ENCODE results near the gene USP3. TPM values are rescaled to one million over a fixed set of nuclear protein-coding genes. Genes with fewer than 3 reads are reported as not detected.

USP3 gene
- total RNA-seq, 2 experiments from 2014 or later = 34.6 to 53.0 TPM

DNA sequence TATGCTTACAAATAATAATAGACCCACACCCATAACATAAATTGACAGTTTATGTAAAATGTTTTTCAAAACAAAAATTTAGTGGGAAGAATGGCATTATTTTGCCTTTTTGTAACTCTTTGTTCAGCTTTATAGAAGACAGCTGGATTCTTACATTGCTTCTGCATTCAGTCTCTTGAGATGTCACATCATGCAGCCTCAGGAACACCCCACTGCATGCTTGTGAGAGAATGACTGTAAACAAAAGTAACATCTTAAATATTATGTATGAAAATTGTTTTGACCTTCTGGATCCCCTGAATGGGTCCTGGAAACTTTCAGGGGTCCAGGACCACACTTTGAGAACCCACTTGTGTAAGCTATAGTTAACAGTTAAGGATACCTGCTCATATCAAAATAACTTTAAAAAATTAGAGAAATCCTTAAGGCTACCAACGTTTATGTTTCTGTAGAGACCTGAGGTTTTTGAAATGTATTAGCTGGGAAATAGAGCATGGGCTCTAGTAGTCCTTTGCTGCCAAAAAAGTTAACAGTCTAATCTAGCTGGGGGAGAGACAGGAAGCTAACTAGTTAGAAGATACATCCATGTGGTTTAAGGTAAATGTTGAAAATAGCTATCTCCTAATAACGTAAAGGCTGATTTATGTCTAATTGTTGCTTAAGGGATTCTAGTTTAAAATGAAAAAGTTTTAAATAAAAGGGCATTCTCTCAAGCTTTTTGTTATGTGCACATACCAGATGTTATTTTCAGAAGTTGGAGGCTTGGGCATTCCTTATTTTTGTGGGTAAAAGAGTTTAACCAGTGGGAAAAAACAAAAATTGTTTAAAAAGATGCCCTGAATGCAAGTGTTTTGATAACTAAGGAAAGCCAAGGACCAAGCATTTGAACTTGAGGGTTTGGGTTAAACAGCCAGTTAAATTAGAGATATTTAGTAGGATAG lies 3.8 kb downstream of the USP3 start:
- no TSS peak for BruUV-seq (replicated peaks)
- intact Hi-C loops (cut with micrococcal nuclease; ENCODE audit: unreplicated experiment) = loop anchor here (5.0 to 10.0 kb wide), 2 partner anchors 89 to 313 kb away; partner anchors contain the start of gene FBXL22
- H3K79me2 ChIP-seq (ENCODE audit: insufficient read depth, low read depth, low read length) = peaks cover 80% of the 10 kb centered on the region
- no peak overlapping the region for H3K4me3 ChIP-seq (ENCODE audit: low read depth, low read length, poor library complexity, severe bottlenecking)
- no peaks in the 10 kb centered on the region for H3K36me3 ChIP-seq (ENCODE audit: insufficient read depth, low read length)
- no peaks in the 10 kb centered on the region for H3K9me2 ChIP-seq (ENCODE audit: insufficient read depth, low read length)
- no peak overlapping the region for H2AFZ ChIP-seq (ENCODE audit: low read length)
- no peaks in the 10 kb centered on the region for H3K9me3 ChIP-seq (ENCODE audit: low read length)
- peaks cover 51% of the 10 kb centered on the region for H4K20me1 ChIP-seq (ENCODE audit: insufficient read depth, low read length)
- DNase-seq (ENCODE audit: low spot score) = no peak
- no peak overlapping the region for H3K27ac ChIP-seq (ENCODE audit: low read depth, low read length, poor library complexity, severe bottlenecking)
- CTCF ChIA-PET (ENCODE audit: unreplicated experiment) = interaction anchor here (0.8 kb wide), 1 partner anchor 13 kb away, joined by 3 read pairs; no protein-coding TSS in a partner anchor
- peak overlapping the region; percentile 36 for H3K4me2 ChIP-seq (ENCODE audit: low read length)
- H3K4me1 ChIP-seq (ENCODE audit: insufficient read depth, low read length, poor library complexity, severe bottlenecking) = peaks cover 60% of the 10 kb centered on the region
- POLR2A ChIA-PET = interaction anchor here (0.6 to 2.8 kb wide), 5 partner anchors 9 to 42 kb away, joined by 3 to 10 read pairs (median 3); no protein-coding TSS in a partner anchor
- no peak for TF ChIP-seq EZH2phosphoT487 (IDR thresholded peaks at IDR 0.05; ENCODE audit: borderline replicate concordance, low read depth, low read length)
- TF ChIP-seq, protein P1, sequence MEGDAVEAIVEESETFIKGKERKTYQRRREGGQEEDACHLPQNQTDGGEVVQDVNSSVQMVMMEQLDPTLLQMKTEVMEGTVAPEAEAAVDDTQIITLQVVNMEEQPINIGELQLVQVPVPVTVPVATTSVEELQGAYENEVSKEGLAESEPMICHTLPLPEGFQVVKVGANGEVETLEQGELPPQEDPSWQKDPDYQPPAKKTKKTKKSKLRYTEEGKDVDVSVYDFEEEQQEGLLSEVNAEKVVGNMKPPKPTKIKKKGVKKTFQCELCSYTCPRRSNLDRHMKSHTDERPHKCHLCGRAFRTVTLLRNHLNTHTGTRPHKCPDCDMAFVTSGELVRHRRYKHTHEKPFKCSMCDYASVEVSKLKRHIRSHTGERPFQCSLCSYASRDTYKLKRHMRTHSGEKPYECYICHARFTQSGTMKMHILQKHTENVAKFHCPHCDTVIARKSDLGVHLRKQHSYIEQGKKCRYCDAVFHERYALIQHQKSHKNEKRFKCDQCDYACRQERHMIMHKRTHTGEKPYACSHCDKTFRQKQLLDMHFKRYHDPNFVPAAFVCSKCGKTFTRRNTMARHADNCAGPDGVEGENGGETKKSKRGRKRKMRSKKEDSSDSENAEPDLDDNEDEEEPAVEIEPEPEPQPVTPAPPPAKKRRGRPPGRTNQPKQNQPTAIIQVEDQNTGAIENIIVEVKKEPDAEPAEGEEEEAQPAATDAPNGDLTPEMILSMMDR (conservative IDR thresholded peaks at IDR 0.05; ENCODE audit: low read length) = no peak

DNA sequence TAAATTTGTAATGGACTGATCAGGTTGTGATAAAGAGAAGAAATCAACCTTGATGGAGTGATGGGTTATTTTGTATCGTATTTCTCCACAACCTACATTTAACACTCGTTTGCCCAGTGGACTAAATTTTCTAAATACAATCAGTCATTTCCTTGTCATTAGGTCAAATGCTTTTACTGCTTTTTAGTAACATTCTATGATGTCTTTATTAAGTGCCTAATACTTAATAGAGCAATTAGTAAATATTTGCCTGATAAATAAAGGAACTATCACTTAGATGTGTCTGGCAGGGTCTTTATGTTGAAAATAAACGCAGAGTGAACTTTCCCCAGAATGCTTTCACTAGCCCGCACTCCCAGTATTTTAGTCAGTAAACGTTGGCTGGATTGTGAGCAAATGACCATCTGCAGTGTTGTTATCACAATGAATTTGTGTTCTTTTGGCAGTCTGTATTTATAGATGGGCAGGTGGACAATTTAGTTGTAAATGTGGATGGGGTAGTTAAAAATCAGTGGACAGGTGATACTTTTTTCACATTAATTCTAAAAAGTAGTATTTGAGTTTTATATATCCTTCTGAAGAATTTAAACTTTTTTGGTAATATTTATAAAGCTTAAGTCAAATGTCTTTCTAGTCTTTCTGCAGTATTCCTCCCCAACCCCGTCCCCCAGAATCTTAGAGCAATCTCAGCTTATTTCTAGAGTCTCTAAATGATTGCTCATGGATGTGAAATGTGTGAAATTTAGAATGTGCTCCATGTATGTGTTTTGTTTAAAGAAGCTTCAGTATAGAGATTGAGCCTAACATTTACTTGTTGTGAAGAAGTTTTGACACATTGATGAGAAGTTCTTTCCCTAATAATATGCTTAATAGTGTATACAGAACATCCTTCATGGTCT lies 4.9 kb downstream of the USP3 start:
- CTCF ChIA-PET (ENCODE audit: unreplicated experiment) = no interaction called here
- Histone ChIP-seq H3K79me2 (ENCODE audit: insufficient read depth, low read depth, low read length) (peaks cover 92% of the 10 kb centered on the region), H3K27ac (ENCODE audit: low read depth, low read length, poor library complexity, severe bottlenecking) (no peak overlapping the region), H3K4me2 (ENCODE audit: low read length) (peak overlapping the region; percentile 32; the same call in 1 of the 2 replicates), H3K36me3 (ENCODE audit: insufficient read depth, low read length) (no peaks in the 10 kb centered on the region), H2AFZ (ENCODE audit: low read length) (no peak overlapping the region), H3K9me3 (ENCODE audit: low read length) (no peaks in the 10 kb centered on the region), H3K4me3 (ENCODE audit: low read depth, low read length, poor library complexity, severe bottlenecking) (no peak overlapping the region), H4K20me1 (ENCODE audit: insufficient read depth, low read length) (peaks cover 57% of the 10 kb centered on the region), H3K4me1 (ENCODE audit: insufficient read depth, low read length, poor library complexity, severe bottlenecking) (peaks cover 53% of the 10 kb centered on the region), H3K9me2 (ENCODE audit: insufficient read depth, low read length) (no peaks in the 10 kb centered on the region)
- intact Hi-C loops (cut with micrococcal nuclease; ENCODE audit: unreplicated experiment) = loop anchor here (5.0 to 10.0 kb wide), 2 partner anchors 88 to 315 kb away; partner anchors contain the start of gene FBXL22
- no peak for TF ChIP-seq EZH2phosphoT487 (IDR thresholded peaks at IDR 0.05; ENCODE audit: borderline replicate concordance, low read depth, low read length)
- TF ChIP-seq, protein P1 (conservative IDR thresholded peaks at IDR 0.05; ENCODE audit: low read length) = no peak
- DNase-seq (ENCODE audit: low spot score) = no peak
- POLR2A ChIA-PET = interaction anchor here (0.6 to 1.6 kb wide), 8 partner anchors 10 to 1937 kb away, joined by 3 to 7 read pairs (median 4); no protein-coding TSS in a partner anchor
- BruUV-seq (replicated peaks) = no TSS peak
